Dermis microvascular lymphatic vessel endothelial cell (primary cell): ENCODE measurements around the gene SYTL5. TPM values are rescaled to one million over a fixed set of nuclear protein-coding genes. Genes with fewer than 3 reads are reported as not detected.
"Not testable (repeated sequence)": the region's sequence is repeated elsewhere in the genome, so short reads cannot be mapped to it uniquely, and the experiment has no call there.

Source experiments
- DNase-seq, 2 donors: peaks; one replicate each; pipeline versions ENCODE4 v3.0.0 to v3.0.0-alpha.2; 2010; ENCODE audit warnings: low read depth in 2 of 2
- total RNA-seq: library from RNA; depleted of rRNA; stranded (reverse); fragments of >200 nt; gene quantifications from 2 replicates; pipeline ENCODE4 v1.2.1, GENCODE V29; 2014

SYTL5 gene
- total RNA-seq: not detected in 2 replicates

GRCh38 chrX:38006291-38006690 lies at the start of gene SYTL5:
TSS of gene SYTL5 (plus strand) at chrX:38006553. CDS start at chrX:38033890, 27,337 bp downstream.
- no peak for DNase-seq

DNA sequence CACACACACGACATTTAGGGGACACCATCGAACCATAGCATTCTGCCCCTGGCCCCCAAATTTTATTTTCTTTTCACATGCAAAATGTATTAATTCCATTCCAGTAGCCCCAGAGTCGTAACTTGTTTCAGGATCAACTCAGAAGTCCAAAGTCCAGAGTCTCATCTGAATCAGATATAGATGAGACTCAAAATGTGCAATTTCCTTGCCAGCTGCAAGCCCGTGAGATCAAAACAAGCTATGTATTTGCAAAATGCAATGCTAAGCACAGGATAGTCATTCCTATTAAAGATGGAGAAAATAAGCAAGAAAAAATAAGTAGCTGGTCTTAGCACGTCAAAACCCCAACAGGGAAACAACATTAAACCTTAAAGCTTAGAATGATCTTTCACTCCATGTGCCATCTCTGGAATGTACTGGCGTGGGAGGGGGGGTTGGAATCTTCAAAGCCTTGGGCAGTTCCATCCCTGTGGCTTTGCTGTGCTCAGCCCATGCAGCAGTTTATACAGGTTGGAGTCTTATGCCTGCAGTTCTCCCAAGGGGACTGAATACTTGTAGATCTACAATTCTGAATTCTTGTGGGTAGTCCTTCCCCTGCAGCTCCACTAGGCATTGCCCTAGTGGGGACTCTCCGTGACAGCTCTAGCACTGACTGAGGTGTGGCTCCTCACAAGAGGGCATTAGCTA lies 47.7 kb upstream of the SYTL5 start:
- no peak for DNase-seq

- DNase-seq: no peak
These were observed 46.9 kb upstream of the SYTL5 start for GRCh38 chrX:37959212-37960021.

DNA sequence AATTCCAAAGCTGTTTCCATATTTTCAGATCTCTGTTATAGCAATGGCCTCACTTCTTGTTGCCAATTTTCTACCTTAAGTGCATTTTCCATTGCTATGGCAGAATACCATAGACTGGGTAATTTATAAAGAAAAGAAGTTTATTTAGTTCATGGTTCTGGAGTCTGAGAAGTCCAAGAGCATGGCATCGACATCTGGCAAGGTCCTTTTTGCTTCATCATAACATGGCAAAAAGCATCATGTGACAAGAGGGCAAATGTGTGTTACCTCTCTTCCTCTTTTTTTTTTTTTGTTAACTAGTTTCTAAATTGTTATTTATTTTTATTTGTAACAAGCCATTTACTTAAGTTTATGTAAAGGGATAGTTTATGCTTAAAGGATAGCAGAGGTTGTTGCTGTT lies 45.2 kb upstream of the SYTL5 start:
- DNase-seq: no peak

GRCh38 chrX:37967714-37968113 lies 38.6 kb upstream of the SYTL5 start:
- DNase-seq: no peak

DNA sequence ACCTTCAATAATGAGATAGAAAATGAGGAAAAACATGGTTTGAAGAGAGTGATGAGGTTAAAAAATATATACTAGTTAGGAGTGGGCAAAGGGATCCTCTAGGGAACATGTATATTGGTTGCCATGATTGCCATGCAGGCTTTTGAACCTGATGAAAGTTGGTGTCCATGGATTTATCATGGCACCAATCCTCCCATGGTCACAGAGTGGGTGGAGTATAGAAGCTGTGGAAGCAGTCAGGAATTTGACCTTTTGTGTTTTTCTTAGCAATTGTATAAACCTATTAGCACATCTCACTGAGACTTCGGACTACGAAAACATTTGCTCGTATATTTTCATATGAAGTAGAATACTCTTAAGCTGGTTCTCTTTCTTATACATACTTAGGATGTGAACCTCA lies 30.9 kb upstream of the SYTL5 start:
- DNase-seq: no peak

GRCh38 chrX:37976153-37976552 lies 30.2 kb upstream of the SYTL5 start:
- no peak for DNase-seq

GRCh38 chrX:37984880-37985279 lies 21.5 kb upstream of the SYTL5 start:
- no peak for DNase-seq

DNA sequence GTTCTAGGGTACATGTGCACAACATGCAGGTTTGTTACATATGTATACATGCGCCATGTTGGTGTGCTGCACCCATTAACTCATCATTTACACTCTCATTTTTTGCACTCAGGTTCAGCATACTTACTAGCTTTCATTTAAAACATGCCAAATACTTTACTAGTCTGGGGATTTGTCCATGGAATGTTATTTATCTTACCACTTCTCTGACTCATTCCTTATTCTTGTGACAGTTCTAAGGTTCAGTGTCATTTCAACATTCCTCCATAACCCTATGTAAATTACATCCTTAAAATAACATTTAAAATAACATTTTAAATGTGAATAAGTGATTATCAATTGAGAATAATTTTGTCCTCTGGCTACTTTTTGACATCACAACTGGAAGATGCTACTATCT lies 19.5 kb upstream of the SYTL5 start:
- no peak for DNase-seq

DNA sequence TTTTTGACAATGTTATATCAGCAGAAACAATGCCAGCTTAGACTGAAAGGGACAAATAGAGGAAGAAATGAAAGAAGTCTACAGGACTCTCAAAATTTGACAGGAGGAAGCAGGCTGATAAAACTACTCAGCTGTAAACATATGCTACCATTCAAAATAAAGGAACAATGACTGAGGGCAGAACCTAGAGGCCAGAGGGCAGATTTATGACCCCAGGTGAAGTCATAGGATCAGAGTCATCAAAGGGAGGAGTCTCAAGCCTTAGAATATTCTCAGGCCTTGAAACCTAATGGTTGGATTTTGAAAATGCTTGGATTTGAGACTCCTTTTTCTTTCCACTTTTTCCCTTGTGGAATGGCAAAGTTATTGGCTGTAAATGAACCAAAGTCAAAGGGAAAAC lies 17.0 kb upstream of the SYTL5 start:
- DNase-seq: no peak

GRCh38 chrX:37991303-37991702 lies 15.1 kb upstream of the SYTL5 start:
- DNase-seq: not testable (repeated sequence)

DNA sequence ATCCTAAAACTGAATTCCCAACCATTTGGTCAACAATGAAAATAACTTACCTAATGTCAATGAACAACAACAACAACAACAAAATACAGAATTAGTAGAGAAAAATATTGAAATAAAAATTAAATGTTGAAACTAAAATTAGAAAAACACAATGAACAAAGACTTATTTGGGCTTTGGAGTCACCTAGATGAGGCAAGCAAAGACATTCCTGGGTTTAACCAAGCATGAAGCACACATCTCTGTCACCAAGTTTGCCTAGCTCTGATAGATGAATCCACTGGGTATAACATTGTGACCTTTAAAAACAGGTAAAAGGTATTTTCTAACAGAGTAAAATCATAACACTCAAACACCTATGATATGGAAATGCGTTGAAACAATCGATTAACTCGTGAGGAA lies 13.2 kb upstream of the SYTL5 start:
- DNase-seq: no peak

DNA sequence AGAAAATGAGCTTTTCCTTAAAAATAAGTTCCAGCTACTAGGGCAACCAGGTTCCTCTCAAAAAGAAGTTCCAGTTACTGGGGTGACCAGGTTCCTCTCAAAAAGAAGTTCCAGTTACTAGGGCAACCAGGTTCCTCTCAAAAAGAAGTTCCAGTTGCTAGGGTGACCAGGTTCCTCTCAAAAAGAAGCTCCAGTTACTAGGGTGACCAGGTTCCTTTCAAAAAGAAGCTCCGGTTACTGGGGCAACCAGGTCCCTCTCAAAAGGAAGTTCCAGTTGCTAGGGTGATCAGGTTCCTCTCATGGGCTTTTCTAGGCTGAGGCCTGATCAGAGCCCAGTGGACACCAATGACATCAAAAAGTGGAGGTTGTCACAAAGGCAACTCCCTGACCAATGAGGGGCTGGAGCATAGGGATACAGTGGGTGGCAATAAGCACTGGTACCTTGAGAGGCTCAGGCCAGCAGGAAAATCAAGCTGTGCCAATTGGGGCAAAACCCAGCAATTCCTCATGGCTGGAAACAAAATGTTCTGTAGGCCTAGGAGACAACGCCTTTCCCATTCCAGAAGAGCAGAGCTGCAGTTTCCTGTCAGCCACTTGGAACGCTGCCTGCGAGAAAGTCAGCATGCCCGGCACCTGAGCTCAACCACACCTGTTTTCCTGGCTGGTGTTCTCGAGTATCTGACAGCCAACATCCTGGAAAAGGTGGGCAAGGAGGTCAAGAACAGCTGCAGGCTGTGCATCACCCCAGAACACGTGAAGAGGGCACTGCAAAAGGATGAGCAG lies 12.3 kb upstream of the SYTL5 start:
- DNase-seq: no peak

- DNase-seq: no peak
These were observed 10.9 kb upstream of the SYTL5 start for GRCh38 chrX:37995428-37995827.

GRCh38 chrX:37997096-37997495 lies 9.3 kb upstream of the SYTL5 start:
- DNase-seq: no peak

- DNase-seq: no peak
These were observed 7.6 kb upstream of the SYTL5 start for GRCh38 chrX:37998586-37999262.

- DNase-seq: no peak
These were observed 5.6 kb upstream of the SYTL5 start for GRCh38 chrX:38000706-38001105.

DNA sequence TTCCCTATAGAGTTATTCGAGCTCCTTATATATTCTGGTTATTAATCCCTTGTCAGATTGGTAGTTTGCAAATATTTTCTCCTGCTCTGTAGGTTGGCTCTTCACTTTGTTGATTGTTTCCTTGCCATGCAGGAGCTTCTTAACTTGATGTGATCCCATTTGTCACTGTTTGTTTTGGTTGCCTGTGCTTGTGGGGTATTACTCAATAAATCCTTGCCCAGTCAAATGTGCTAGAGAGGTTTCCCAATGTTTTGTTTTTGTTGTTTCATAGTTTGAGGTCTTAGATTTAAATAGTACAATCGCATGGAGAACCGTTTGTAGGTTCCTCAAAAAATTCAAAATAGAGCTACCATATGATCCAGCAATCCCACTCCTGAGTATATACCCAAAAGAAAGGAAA lies 2.3 kb upstream of the SYTL5 start:
- DNase-seq: no peak

DNA sequence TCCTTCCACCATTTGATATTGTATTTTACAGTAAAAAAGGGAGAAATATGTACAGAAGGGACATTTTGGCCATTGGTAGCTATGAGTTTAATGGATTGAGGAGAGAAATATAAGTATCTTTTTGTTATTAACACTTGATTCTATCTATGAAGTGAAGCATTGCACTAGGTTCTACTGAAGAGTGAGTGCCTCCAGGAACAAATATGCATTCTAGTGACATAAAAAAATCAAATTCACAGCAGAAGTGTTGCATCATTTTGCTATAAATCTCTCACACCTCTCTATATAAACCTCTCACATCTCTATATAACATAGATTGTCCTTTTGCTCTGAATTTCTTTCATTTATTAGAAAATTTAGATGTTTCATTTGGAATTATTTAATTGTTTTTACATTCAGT lies 425 bp downstream of the SYTL5 start:
- DNase-seq: no peak

- DNase-seq: no peak
These were observed 2.3 kb downstream of the SYTL5 start for GRCh38 chrX:38008658-38009057.

DNA sequence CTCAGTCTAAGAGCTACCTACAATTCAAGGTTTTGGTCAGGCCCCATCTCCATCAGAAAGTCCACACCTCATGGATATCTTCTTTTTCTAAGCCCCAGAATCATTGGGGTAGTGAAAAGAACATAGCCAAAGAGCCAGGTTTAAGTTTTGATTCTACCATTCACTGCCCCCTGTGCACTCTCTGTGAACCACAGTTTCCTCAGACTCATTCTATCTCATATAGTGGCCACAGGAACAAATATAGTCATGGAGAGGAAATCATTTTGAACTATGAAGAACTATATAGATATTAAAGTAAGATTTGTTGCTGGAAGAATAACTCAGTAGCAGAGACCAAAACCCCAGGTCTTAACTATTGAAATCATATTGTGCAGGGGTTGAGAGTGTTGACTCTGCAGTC lies 3.3 kb downstream of the SYTL5 start:
- DNase-seq: no peak
